M059J (cell line): Measurements from ENCODE around the gene POU2AF2. TPM values are rescaled to one million over a fixed set of nuclear protein-coding genes. Genes with fewer than 3 reads are reported as not detected.
A peak's percentile ranks its signal among the peaks of the same experiment; 100 is the strongest.

Experiments
- DNase-seq: peaks from one replicate; pipeline ENCODE4 v3.0.0-alpha.2; 2012; ENCODE audit warnings: low read depth
- total RNA-seq: library from RNA; depleted of rRNA; stranded (reverse); fragments of >200 nt; shearing (Covaris generic); gene quantifications from 2 replicates; pipeline ENCODE4 v1.2.3, GENCODE V29; 2014; rRNA removed

Gene POU2AF2
- total RNA-seq, 1 experiment from 2014 or later: not detected

DNA sequence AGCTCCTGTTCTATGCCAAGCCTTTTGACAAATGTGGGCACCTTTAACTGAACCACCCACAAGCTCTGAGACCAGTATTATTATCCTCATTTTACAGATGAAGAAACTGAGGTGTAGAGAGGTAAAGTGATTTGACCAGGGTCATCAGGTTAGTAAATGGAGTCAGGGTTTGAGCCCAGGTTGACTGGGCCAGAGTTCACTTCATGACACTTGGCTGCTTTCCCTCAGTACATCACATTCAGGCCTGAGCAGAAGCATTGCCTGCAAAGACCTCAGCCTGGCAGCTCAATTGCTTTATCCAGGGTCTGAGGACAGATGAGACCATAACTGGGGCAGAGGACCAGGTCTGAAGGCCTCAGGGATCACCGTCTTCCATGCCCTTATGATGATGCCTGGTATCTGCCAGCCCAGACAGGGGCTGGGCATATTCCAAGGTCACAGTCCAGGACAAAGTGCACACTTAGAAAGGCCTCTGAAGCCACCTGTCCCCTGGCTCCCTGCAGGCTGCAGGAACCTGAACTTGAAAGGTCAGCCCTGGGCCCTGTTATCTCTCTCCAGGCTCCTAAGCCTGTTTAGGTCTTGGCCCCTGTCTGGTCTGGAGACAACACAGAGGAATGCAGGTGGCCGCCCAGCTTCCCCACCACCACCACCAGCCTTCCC is 84.8 kb downstream of the POU2AF2 start:
- DNase-seq: no peak

DNA sequence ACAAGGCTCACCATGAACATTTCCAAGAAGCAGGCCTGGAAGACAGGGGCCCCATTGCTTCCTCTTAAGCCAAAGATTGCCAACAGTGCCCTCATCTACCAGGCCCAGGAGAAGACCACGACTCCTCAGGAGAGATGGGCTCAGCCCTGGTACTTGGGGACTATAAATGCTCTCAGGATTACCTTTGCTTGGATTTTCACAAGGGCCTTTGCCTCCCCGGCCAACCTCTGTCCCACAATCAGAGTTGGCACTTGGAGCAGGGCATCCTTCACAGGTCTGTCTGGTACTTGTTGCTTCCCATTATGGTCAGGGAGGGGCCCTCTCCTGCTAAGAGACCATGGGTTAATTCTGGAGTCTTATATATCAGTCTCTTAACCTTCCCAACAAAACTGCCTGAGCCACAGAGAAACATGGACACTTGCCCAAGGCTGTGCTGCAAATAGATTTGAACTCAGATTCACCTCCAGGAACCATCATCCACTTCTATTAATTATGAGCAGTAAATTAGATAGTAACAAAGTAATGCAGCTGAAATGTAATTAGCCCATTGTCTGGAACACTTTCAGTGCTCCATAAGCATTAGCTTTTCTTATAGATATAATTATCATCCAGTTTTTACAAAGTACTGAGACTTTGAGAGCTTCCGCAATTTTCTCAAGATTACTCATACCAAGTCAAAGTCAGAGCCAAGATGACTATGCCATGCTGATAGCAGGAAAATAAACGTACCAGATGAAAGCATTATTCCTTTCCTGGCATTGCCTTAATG is 86.4 kb downstream of the POU2AF2 start:
- DNase-seq: peak; percentile 57

DNA sequence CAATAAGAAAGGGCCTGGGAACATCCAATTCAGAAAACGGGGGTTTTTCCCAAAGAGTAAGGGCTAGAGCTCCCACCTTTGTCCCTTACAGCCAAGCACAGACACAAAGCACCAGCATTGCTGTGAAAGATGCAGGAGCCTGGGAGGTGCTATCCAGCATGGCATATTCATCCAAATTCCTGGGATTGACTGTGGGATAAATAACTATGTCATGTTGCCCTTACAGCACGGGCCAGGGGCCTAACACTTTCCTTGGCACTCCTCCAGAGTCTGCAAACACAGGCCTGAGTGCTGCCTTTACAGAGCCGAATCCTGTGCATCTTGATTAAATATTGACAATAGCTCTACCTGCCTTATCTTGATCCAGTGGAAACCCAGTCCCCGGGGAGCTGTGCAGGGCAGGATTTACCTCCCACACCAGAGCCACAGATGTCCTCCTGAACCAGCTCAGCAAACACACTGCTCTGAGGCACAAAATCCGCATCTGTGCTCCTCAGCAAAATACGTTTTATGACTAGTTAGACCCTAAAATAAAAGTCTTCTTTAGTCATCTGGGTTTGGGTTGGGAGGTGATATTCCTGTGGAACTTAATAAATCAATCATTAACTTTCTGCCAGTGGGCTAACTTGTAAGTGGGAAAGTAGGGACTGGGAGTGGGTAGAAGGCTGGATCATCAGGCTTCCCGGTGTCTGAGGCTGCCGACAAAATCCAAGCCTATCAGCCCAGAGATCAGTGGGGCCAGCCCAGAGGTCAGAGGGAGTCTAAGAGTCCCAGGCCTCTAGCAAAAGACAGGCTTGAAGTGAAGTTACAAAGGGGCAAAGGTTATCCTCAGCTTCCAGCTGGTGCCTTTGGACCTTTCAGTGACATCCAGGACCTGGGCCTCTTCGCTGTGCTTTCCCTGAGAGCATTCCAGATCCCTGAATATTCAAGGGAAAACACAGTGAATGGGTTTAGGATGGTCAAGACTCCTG is 89.3 kb downstream of the POU2AF2 start:
- no peak for DNase-seq

DNA sequence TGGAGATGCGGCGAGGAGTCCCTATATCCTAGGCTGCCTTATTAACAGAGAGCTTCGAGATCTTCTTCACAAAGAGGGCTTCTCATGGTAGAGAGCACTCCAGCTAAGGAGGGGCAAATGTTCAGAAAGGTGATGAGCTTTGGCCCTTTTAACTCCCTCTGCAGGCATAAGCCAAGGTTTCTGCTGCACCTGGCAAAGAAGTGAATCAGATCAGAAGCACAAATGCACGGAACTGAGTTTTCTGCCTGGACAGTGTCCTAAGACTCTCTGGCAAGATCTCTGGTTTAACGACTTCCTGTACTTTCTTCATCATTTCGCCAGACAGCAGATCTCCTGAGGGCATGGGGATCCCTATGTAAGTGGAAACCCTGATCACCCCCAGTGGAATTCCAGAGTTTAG is 90.0 kb downstream of the POU2AF2 start:
- DNase-seq: peak; percentile 61

Other genes with a start within 250 kb of the POU2AF2 start
- gene POU2AF3, start 52.8 kb downstream of the POU2AF2 start, total RNA-seq: not detected in 2 replicates
- gene POU2AF1, start 133.6 kb downstream of the POU2AF2 start, total RNA-seq: not detected in 2 replicates